H1 (cell line): ENCODE data around the gene ABCF2. TPM values are rescaled to one million over a fixed set of nuclear protein-coding genes. Genes with fewer than 3 reads are reported as not detected.
A peak's percentile ranks its signal among the peaks of the same experiment; 100 is the strongest.

ENCODE experiments used
- CTCF ChIA-PET: fragments of 300-600 bp; sonication (Branson Sonifier 250); formaldehyde crosslinking; loops from one replicate; lab custom pipeline; 2021; ENCODE audit not compliant: partially characterized antibody; lab: Charles Lee
- POLR2A ChIA-PET: fragments of 300-600 bp; sonication (Branson Sonifier 250); formaldehyde crosslinking; loops from one replicate; lab custom pipeline; 2021; ENCODE audit warnings: inconsistent platforms; ENCODE audit not compliant: partially characterized antibody; lab: Charles Lee
- DNase-seq, 2 experiments: peaks; one replicate each; pipeline versions ENCODE4 v3.0.0 to v3.0.0-alpha.2; 2010 to 2022; ENCODE audit warnings: low spot score in 2 of 2, low read depth in 1 of 2, mixed read lengths in 1 of 2
- FAIRE-seq: peaks from 2 replicates; lab custom pipeline; 2011; peaks lifted over from hg19 to GRCh38; lab: Jason Lieb, UNC
- H2AFZ ChIP-seq: 2 replicates; pipeline ENCODE4 v1.8.1; 2012; ENCODE audit warnings: low read length, inconsistent platforms
- H2AK5ac ChIP-seq: 2 replicates; pipeline ENCODE4 v1.6.1; 2013; ENCODE audit warnings: low read depth, low read length
- H2BK120ac ChIP-seq: replicated peaks from 2 replicates; pipeline ENCODE3; 2013; ENCODE audit warnings: low read depth, low read length, inconsistent platforms
- H2BK12ac ChIP-seq: 2 replicates; pipeline ENCODE4 v1.6.1; 2013; ENCODE audit warnings: low read depth, low read length
- H2BK15ac ChIP-seq: 2 replicates; pipeline ENCODE4 v1.6.1; 2013; ENCODE audit warnings: low read length
- H2BK20ac ChIP-seq: 2 replicates; pipeline ENCODE4 v1.6.1; 2013; ENCODE audit warnings: low read length
- H2BK5ac ChIP-seq: 2 replicates; pipeline ENCODE4 v1.6.1; 2013; ENCODE audit warnings: low read depth, low read length
- H3K14ac ChIP-seq: 2 replicates; pipeline ENCODE4 v1.6.1; 2013; ENCODE audit warnings: inconsistent platforms; ENCODE audit not compliant: insufficient read length
- H3K18ac ChIP-seq: 2 replicates; pipeline ENCODE4 v1.6.1; 2013; ENCODE audit warnings: low read length; ENCODE audit errors: extremely low read depth
- H3K23ac ChIP-seq: 2 replicates; pipeline ENCODE4 v1.6.1; 2013; ENCODE audit warnings: inconsistent platforms; ENCODE audit not compliant: insufficient read length
- H3K23me2 ChIP-seq: 2 replicates; pipeline ENCODE4 v1.6.1; 2013; ENCODE audit warnings: low read depth, low read length
- H3K27ac ChIP-seq: 2 replicates; pipeline ENCODE4 v1.6.1; 2011; ENCODE audit warnings: low read depth, low read length, inconsistent platforms
- H3K27me3 ChIP-seq, 4 experiments: replicated peaks in 1 of 4; 1 replicate in 1 of 4; 2 replicates in 3 of 4; pipeline versions ENCODE4 v1.6.1 to v1.8.1; 2011 to 2013; ENCODE audit warnings: low read length in 3 of 4, mild to moderate bottlenecking in 3 of 4, inconsistent platforms in 2 of 4, mixed read lengths in 2 of 4, moderate library complexity in 1 of 4; ENCODE audit not compliant: control insufficient read depth in 3 of 4, insufficient read depth in 3 of 4; ENCODE audit errors: extremely low read depth in 1 of 4
- H3K36me3 ChIP-seq, 4 experiments: 2 replicates each; pipeline versions ENCODE4 v1.6.1 to v1.8.1; 2011 to 2013; ENCODE audit warnings: mild to moderate bottlenecking in 4 of 4, low read length in 3 of 4, moderate library complexity in 2 of 4, control low read depth in 1 of 4, inconsistent platforms in 1 of 4; ENCODE audit not compliant: insufficient read depth in 4 of 4, control insufficient read depth in 2 of 4
- H3K4ac ChIP-seq: replicated peaks from 2 replicates; pipeline ENCODE3; 2013; ENCODE audit warnings: low read length, low read depth, mixed read lengths, inconsistent platforms; ENCODE audit not compliant: insufficient read length
- H3K4me1 ChIP-seq, 4 experiments: replicated peaks in 1 of 4; 1 replicate in 1 of 4; 2 replicates in 3 of 4; pipeline versions ENCODE4 v1.6.1 to v1.8.1; 2011 to 2013; ENCODE audit warnings: low read length in 3 of 4, inconsistent platforms in 2 of 4, mixed read lengths in 1 of 4; ENCODE audit not compliant: insufficient read depth in 4 of 4, control insufficient read depth in 3 of 4
- H3K4me2 ChIP-seq, 2 experiments: 2 replicates each; pipeline versions ENCODE4 v1.6.1 to v1.8.1; 2011 to 2013; ENCODE audit warnings: low read depth in 2 of 2, low read length in 2 of 2, control low read depth in 1 of 2, inconsistent platforms in 1 of 2, mild to moderate bottlenecking in 1 of 2; ENCODE audit not compliant: insufficient read depth in 1 of 2
- H3K4me3 ChIP-seq, 4 experiments: fragments of 200-600, 300-600 bp in 1 of 4; sonication (generic), shearing (Covaris generic), sonication (Bioruptor Twin) in 1 of 4; 2 replicates each; pipeline versions ENCODE4 v1.5.1 to v1.8.1; 2011 to 2016; ENCODE audit warnings: low read length in 4 of 4, low read depth in 3 of 4, control low read depth in 2 of 4, inconsistent platforms in 2 of 4, mild to moderate bottlenecking in 2 of 4, mixed read lengths in 1 of 4, moderate library complexity in 1 of 4; ENCODE audit not compliant: insufficient read depth in 2 of 4; ENCODE audit errors: extremely low read depth in 1 of 4
- H3K56ac ChIP-seq: replicated peaks from 2 replicates; pipeline ENCODE3; 2013; ENCODE audit warnings: low read depth, mild to moderate bottlenecking, mixed read lengths, low read length, inconsistent platforms; ENCODE audit not compliant: insufficient read length
- H3K79me1 ChIP-seq: 2 replicates; pipeline ENCODE4 v1.6.1; 2013; ENCODE audit warnings: low read depth, low read length, control low read depth
- H3K79me2 ChIP-seq, 2 experiments: 2 replicates each; pipeline versions ENCODE4 v1.6.1 to v1.8.1; 2012 to 2013; ENCODE audit warnings: low read length in 2 of 2, mild to moderate bottlenecking in 2 of 2, inconsistent platforms in 1 of 2; ENCODE audit not compliant: insufficient read depth in 2 of 2, control insufficient read depth in 1 of 2
- H3K9ac ChIP-seq, 4 experiments: replicated peaks in 1 of 4; 1 replicate in 1 of 4; 2 replicates in 3 of 4; pipeline versions ENCODE4 v1.6.1 to v1.8.1; 2011 to 2013; ENCODE audit warnings: low read depth in 3 of 4, low read length in 3 of 4, control low read depth in 2 of 4, mild to moderate bottlenecking in 2 of 4, moderate library complexity in 2 of 4, inconsistent platforms in 1 of 4; ENCODE audit errors: extremely low read depth in 1 of 4
- H3K9me3 ChIP-seq, 2 experiments: 2 replicates each; pipeline versions ENCODE4 v1.6.1 to v1.8.1; 2012 to 2013; ENCODE audit warnings: mild to moderate bottlenecking in 2 of 2, moderate library complexity in 2 of 2, control low read depth in 1 of 2, inconsistent platforms in 1 of 2, low read depth in 1 of 2, low read length in 1 of 2, mixed read lengths in 1 of 2; ENCODE audit not compliant: insufficient read depth in 2 of 2
- H4K20me1 ChIP-seq, 2 experiments: replicated peaks in 1 of 2; 2 replicates each; pipeline versions ENCODE3 to v1.8.1; 2011 to 2013; ENCODE audit warnings: inconsistent platforms in 2 of 2, low read length in 2 of 2, mild to moderate bottlenecking in 1 of 2; ENCODE audit not compliant: insufficient read depth in 2 of 2, control insufficient read depth in 1 of 2
- H4K5ac ChIP-seq: 2 replicates; pipeline ENCODE4 v1.6.1; 2013; ENCODE audit warnings: low read length, low read depth, mixed read lengths, inconsistent platforms; ENCODE audit not compliant: insufficient read length
- H4K8ac ChIP-seq: 2 replicates; pipeline ENCODE4 v1.8.0; 2013; ENCODE audit warnings: mild to moderate bottlenecking, moderate library complexity, low read length, inconsistent platforms; ENCODE audit not compliant: insufficient read depth; ENCODE audit errors: extremely low read depth
- H4K91ac ChIP-seq: replicated peaks from 2 replicates; pipeline ENCODE3; 2013; ENCODE audit warnings: low read length, mixed read lengths, inconsistent platforms; ENCODE audit not compliant: insufficient read length
- BACH1 ChIP-seq: IDR thresholded peaks from 2 replicates; pipeline ENCODE4 v1.6.1; 2012; ENCODE audit warnings: low read length, improper control_type of control experiment
- CEBPB ChIP-seq: IDR thresholded peaks from 2 replicates; pipeline ENCODE4 v1.6.1; 2012; ENCODE audit warnings: low read depth, low read length
- CHD1 ChIP-seq: IDR thresholded peaks from 2 replicates; pipeline ENCODE4 v1.6.1; 2012; ENCODE audit warnings: low read depth, low read length, improper control_type of control experiment
- POU5F1 ChIP-seq: IDR thresholded peaks from 2 replicates; pipeline ENCODE4 v1.6.1; 2011; ENCODE audit warnings: low read depth, mild to moderate bottlenecking, low read length, moderate library complexity
- WGBS, 2 experiments: shearing (Covaris generic) in 1 of 2; methylation state at CpG; one replicate each; pipeline versions ENCODE4 v1.1.6 to v1.1.7; 2013 to 2015; ENCODE audit warnings: low lambda C conversion rate in 2 of 2, mixed read lengths in 2 of 2, inconsistent platforms in 1 of 2, low coverage in 1 of 2, missing lambda C conversion rate in 1 of 2; ENCODE audit not compliant: insufficient replicate concordance in 2 of 2, insufficient coverage in 1 of 2, insufficient read length in 1 of 2; ENCODE audit errors: extremely low coverage in 1 of 2, missing lambda C conversion rate in 1 of 2; 5-methylcytosine and 5-hydroxymethylcytosine counted together
- polyA plus RNA-seq, 7 experiments: library from polyadenylated mRNA; depleted of rRNA in 3 of 7; stranded (reverse) in 5 of 7; unstranded in 2 of 7; fragments of >200 nt in 5 of 7; fragments of 200-250 nt in 2 of 7; gene quantifications; 1 replicate in 5 of 7; 2 replicates in 1 of 7; 4 replicates in 1 of 7; pipeline versions ENCODE4 v1.2.1 to v1.2.3, GENCODE V29; 2011 to 2013; ENCODE audit warnings: missing spikeins in 2 of 7, mixed read lengths in 2 of 7
- total RNA-seq: library from RNA; stranded (reverse); fragmentation: NEBNext Ultra II Directional; extraction: Animal tissue kit (Norgen Biotek cat#: 25700); gene quantifications from 2 replicates; pipeline ENCODE4 v1.2.1, GENCODE V29; 2021

The ABCF2 gene
- total and polyA plus RNA-seq, 2 of the 8 experiments (the other 6 are each of a cell fraction or from before 2014, with no cell fraction given): 28.0 to 55.0 TPM

DNA sequence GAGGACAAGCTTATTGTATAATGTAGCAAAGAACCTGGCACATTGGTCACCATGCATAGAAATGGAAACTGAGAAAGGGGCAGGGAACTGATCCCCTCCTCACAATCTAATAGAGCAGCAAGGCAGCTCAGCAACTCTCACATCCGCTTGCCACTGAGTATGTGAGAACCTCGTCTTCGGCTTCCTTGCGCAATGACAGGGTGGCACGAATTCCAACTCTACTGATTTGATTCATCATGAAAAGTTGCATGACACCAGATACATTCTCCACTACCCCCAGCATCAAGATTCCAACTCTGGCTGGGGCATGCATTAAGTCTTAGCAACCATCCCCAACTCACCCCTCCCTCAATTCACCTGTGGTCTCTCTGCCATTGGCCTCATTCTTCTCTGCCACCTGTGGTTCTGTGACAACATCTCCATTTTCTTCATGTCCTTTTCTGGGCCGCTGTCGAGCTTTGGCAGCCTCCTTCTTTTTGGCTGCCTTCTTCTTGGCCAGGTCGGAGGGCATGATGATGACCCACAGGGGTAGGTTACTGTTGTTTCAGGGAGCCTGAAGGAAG lies 976 bp downstream of the ABCF2 start:
- H4K20me1 ChIP-seq: peaks cover 0 to 6% of the 10 kb centered on the region in 2 experiments
- H3K79me2 ChIP-seq: peaks cover 0 to 18% of the 10 kb centered on the region in 2 experiments; a peak in 2 of 4 replicates
- FAIRE-seq (no peak), DNase-seq (no peak)
- no peak overlapping the region for H3K18ac ChIP-seq
- peaks cover 2 to 7% (median 6%) of the 10 kb centered on the region in 4 experiments; a peak in 5 of 7 replicates for H3K4me1 ChIP-seq
- no peak overlapping the region for H2BK20ac ChIP-seq
- no peaks in the 10 kb centered on the region for H3K27me3 ChIP-seq
- no peak overlapping the region for H3K4ac ChIP-seq
- H2BK5ac ChIP-seq: no peak overlapping the region
- H3K23ac ChIP-seq: no peak overlapping the region
- H3K4me2 ChIP-seq: peak overlapping the region; percentile 83 to 86
- no peak overlapping the region for H4K91ac ChIP-seq
- no peak overlapping the region for H2AFZ ChIP-seq
- H4K8ac ChIP-seq: no peak overlapping the region
- H3K14ac ChIP-seq: no peak overlapping the region
- H4K5ac ChIP-seq: no peak overlapping the region
- no peak overlapping the region for H2BK15ac ChIP-seq
- peaks cover 7% of the 10 kb centered on the region; the same call in 1 of the 2 replicates for H3K79me1 ChIP-seq
- H2AK5ac ChIP-seq: no peak overlapping the region
- peaks cover 11% of the 10 kb centered on the region for H3K23me2 ChIP-seq
- H2BK120ac ChIP-seq: no peak overlapping the region
- H3K56ac ChIP-seq: no peak overlapping the region
- 76% methylated on average over 8 of the region's 8 CpGs; no CpG with 5 or more reads in 1 of the 2 experiments for WGBS, 2 experiments
- TF ChIP-seq CHD1: no peak
- TF ChIP-seq CEBPB: peak; percentile 62; the same call in 1 of the 2 replicates
- no peak for TF ChIP-seq BACH1
- TF ChIP-seq POU5F1: no peak
- no peak overlapping the region for H3K27ac ChIP-seq
- H3K9me3 ChIP-seq: no peaks in the 10 kb centered on the region
- no peak overlapping the region for H2BK12ac ChIP-seq
- peaks cover 15 to 38% (median 33%) of the 10 kb centered on the region in 4 experiments for H3K36me3 ChIP-seq
- peak overlapping the region; percentile 83 to 95 (median 90) for H3K4me3 ChIP-seq
- peak overlapping the region in 3 of 4 experiments; percentile 66 to 74 (median 67); a peak in 6 of 7 replicates for H3K9ac ChIP-seq
- ChIA-PET CTCF (interaction anchor here (0.6 to 5.9 kb wide), 12 partner anchors 8 to 1739 kb away, joined by 3 to 49 read pairs (median 6); no protein-coding TSS in a partner anchor), POLR2A (interaction anchor here (1.2 to 3.2 kb wide), 3 partner anchors 13 to 18 kb away, joined by 6 to 36 read pairs (median 7); partner anchors contain the start of gene H2BK1)
